ENCODE results near the gene CSTF1. TPM values are rescaled to one million over a fixed set of nuclear protein-coding genes. Genes with fewer than 3 reads are reported as not detected.
A peak's percentile ranks its signal among the peaks of the same experiment; 100 is the strongest.

The CSTF1 gene
- polyA plus RNA-seq, 6 donors from 2014 or later, result 23.6 to 38.0 (median 26.5) TPM

- H3K9me3 Mint-ChIP-seq, result peaks cover 0 to 7% (median 0%) of the 10 kb centered on the region in 7 donors
- DNase-seq, result peak; percentile 9
- H3K4me3 Mint-ChIP-seq, result peak overlapping the region in 7 of 8 donors; percentile 55 to 75 (median 65)
- ATAC-seq (ENCODE audit: low read depth in 2 of 2), result peak; percentile 27 to 45
- peak overlapping the region; percentile 1 to 88 (median 65) for H3K27ac Mint-ChIP-seq
- peaks cover 16 to 29% (median 24%) of the 10 kb centered on the region in 3 donors for H3K4me1 Mint-ChIP-seq
- H3K27me3 Mint-ChIP-seq, result peaks cover 27 to 35% (median 31%) of the 10 kb centered on the region in 3 donors
- H3K36me3 Mint-ChIP-seq, result peaks cover 0 to 8% of the 10 kb centered on the region in 2 donors
These were observed 37.1 kb downstream of the CSTF1 start for GRCh38 chr20:56429502-56429901.

GRCh38 chr20:56429941-56430340 lies 37.5 kb downstream of the CSTF1 start:
- peaks cover 17 to 31% (median 25%) of the 10 kb centered on the region in 3 donors for H3K4me1 Mint-ChIP-seq
- peaks cover 27 to 31% (median 30%) of the 10 kb centered on the region in 3 donors for H3K27me3 Mint-ChIP-seq
- peaks cover 0 to 7% (median under 1%) of the 10 kb centered on the region in 7 donors for H3K9me3 Mint-ChIP-seq
- ATAC-seq (ENCODE audit: low read depth in 2 of 2) (no peak), DNase-seq (no peak)
- peak overlapping the region in 7 of 8 donors; percentile 10 to 75 (median 65) for H3K4me3 Mint-ChIP-seq
- H3K36me3 Mint-ChIP-seq, result peaks cover 0 to 8% of the 10 kb centered on the region in 2 donors
- peak overlapping the region in 5 of 6 donors; percentile 1 to 88 (median 60) for H3K27ac Mint-ChIP-seq

- ATAC-seq (ENCODE audit: low read depth in 2 of 2) (no peak), DNase-seq (no peak)
- peak overlapping the region in 1 of 8 donors; percentile 65 for H3K4me3 Mint-ChIP-seq
- peak overlapping the region in 2 of 6 donors; percentile 53 to 80 for H3K27ac Mint-ChIP-seq
- H3K4me1 Mint-ChIP-seq, result peaks cover 22 to 36% (median 30%) of the 10 kb centered on the region in 3 donors
- H3K9me3 Mint-ChIP-seq, result peaks cover 0 to 7% (median 2%) of the 10 kb centered on the region in 7 donors
- peaks cover 0 to 8% of the 10 kb centered on the region in 2 donors for H3K36me3 Mint-ChIP-seq
- peaks cover 27 to 31% (median 29%) of the 10 kb centered on the region in 3 donors for H3K27me3 Mint-ChIP-seq
These were observed 38.0 kb downstream of the CSTF1 start for GRCh38 chr20:56430461-56430860.

GRCh38 chr20:56430957-56431356 lies 38.5 kb downstream of the CSTF1 start:
- Mint-ChIP-seq H3K9me3 (peaks cover 0 to 7% (median 2%) of the 10 kb centered on the region in 7 donors), H3K4me3 (peak overlapping the region in 1 of 8 donors; percentile 26), H3K27me3 (peaks cover 27 to 29% (median 27%) of the 10 kb centered on the region in 3 donors), H3K36me3 (peaks cover 0 to 8% of the 10 kb centered on the region in 2 donors), H3K27ac (no peak overlapping the region), H3K4me1 (peaks cover 23 to 40% (median 34%) of the 10 kb centered on the region in 3 donors)
- no peak for DNase-seq
- ATAC-seq (ENCODE audit: low read depth in 2 of 2), result no peak

- H3K36me3 Mint-ChIP-seq, result peaks cover 0 to 8% of the 10 kb centered on the region in 2 donors
- peaks cover 23 to 40% (median 36%) of the 10 kb centered on the region in 3 donors for H3K4me1 Mint-ChIP-seq
- DNase-seq, result no peak
- H3K9me3 Mint-ChIP-seq, result peaks cover 0 to 7% (median 2%) of the 10 kb centered on the region in 7 donors
- no peak for ATAC-seq (ENCODE audit: low read depth in 2 of 2)
- H3K4me3 Mint-ChIP-seq, result no peak overlapping the region
- H3K27ac Mint-ChIP-seq, result no peak overlapping the region
- peaks cover 23 to 27% (median 25%) of the 10 kb centered on the region in 3 donors for H3K27me3 Mint-ChIP-seq
These were observed 39.0 kb downstream of the CSTF1 start for GRCh38 chr20:56431471-56431870.

GRCh38 chr20:56433221-56433879 lies 40.9 kb downstream of the CSTF1 start:
- DNase-seq, result no peak
- ATAC-seq (ENCODE audit: low read depth in 2 of 2), result no peak
- Mint-ChIP-seq H3K27me3 (peaks cover 16 to 27% (median 16%) of the 10 kb centered on the region in 3 donors), H3K36me3 (peaks cover 0 to 8% of the 10 kb centered on the region in 2 donors), H3K4me3 (peak overlapping the region in 1 of 8 donors; percentile 20), H3K27ac (peak overlapping the region in 1 of 6 donors; percentile 1), H3K9me3 (peaks cover 0 to 7% (median 2%) of the 10 kb centered on the region in 7 donors), H3K4me1 (peaks cover 23 to 32% (median 30%) of the 10 kb centered on the region in 3 donors)

GRCh38 chr20:56433880-56434255 lies 41.4 kb downstream of the CSTF1 start:
- no peak overlapping the region for H3K27ac Mint-ChIP-seq
- peaks cover 22 to 29% (median 27%) of the 10 kb centered on the region in 3 donors for H3K4me1 Mint-ChIP-seq
- ATAC-seq (ENCODE audit: low read depth in 2 of 2), result no peak
- H3K4me3 Mint-ChIP-seq, result peak overlapping the region in 1 of 8 donors; percentile 20
- DNase-seq, result no peak
- peaks cover 0 to 8% of the 10 kb centered on the region in 2 donors for H3K36me3 Mint-ChIP-seq
- peaks cover 16 to 24% (median 16%) of the 10 kb centered on the region in 3 donors for H3K27me3 Mint-ChIP-seq
- peaks cover 0 to 7% (median 2%) of the 10 kb centered on the region in 7 donors for H3K9me3 Mint-ChIP-seq

- Mint-ChIP-seq H3K27me3 (no peaks in the 10 kb centered on the region), H3K4me3 (no peak overlapping the region), H3K27ac (peak overlapping the region in 1 of 6 donors; percentile 10), H3K4me1 (peaks cover 18 to 35% (median 20%) of the 10 kb centered on the region in 3 donors), H3K36me3 (no peaks in the 10 kb centered on the region), H3K9me3 (peaks cover 0 to 5% (median 0%) of the 10 kb centered on the region in 7 donors)
- no peak for ATAC-seq (ENCODE audit: low read depth in 2 of 2)
- no peak for DNase-seq
These were observed 44.9 kb downstream of the CSTF1 start for GRCh38 chr20:56437196-56437960.

- Mint-ChIP-seq H3K4me1 (peaks cover 18 to 36% (median 20%) of the 10 kb centered on the region in 3 donors), H3K4me3 (no peak overlapping the region), H3K36me3 (no peaks in the 10 kb centered on the region), H3K9me3 (peaks cover 0 to 5% (median 0%) of the 10 kb centered on the region in 7 donors), H3K27ac (peak overlapping the region in 2 of 6 donors; percentile 12 to 72), H3K27me3 (peaks cover 0 to 8% (median 0%) of the 10 kb centered on the region in 3 donors)
- ATAC-seq (ENCODE audit: low read depth in 2 of 2), result no peak
- no peak for DNase-seq
These were observed 45.8 kb downstream of the CSTF1 start for GRCh38 chr20:56438284-56438683.

GRCh38 chr20:56439771-56440291 lies 47.4 kb downstream of the CSTF1 start:
- Mint-ChIP-seq H3K4me1 (peaks cover 18 to 36% (median 20%) of the 10 kb centered on the region in 3 donors), H3K27ac (peak overlapping the region in 3 of 6 donors; percentile 15 to 78 (median 66)), H3K9me3 (peaks cover 0 to 3% (median 0%) of the 10 kb centered on the region in 7 donors), H3K36me3 (no peaks in the 10 kb centered on the region), H3K4me3 (peak overlapping the region in 4 of 8 donors; percentile 45 to 81 (median 68)), H3K27me3 (peaks cover 0 to 15% (median 0%) of the 10 kb centered on the region in 3 donors)
- ATAC-seq (ENCODE audit: low read depth in 2 of 2), result no peak
- DNase-seq, result no peak

- peaks cover 0 to 1% (median 0%) of the 10 kb centered on the region in 7 donors for H3K9me3 Mint-ChIP-seq
- H3K4me3 Mint-ChIP-seq, result peak overlapping the region in 4 of 8 donors; percentile 45 to 81 (median 68)
- DNase-seq (peak; percentile 45), ATAC-seq (ENCODE audit: low read depth in 2 of 2) (peak; percentile 55 to 70)
- H3K27ac Mint-ChIP-seq, result peak overlapping the region in 3 of 6 donors; percentile 14 to 78 (median 66)
- H3K36me3 Mint-ChIP-seq, result no peaks in the 10 kb centered on the region
- H3K27me3 Mint-ChIP-seq, result peaks cover 0 to 19% (median 6%) of the 10 kb centered on the region in 3 donors
- H3K4me1 Mint-ChIP-seq, result peaks cover 12 to 30% (median 13%) of the 10 kb centered on the region in 3 donors
These were observed 48.0 kb downstream of the CSTF1 start for GRCh38 chr20:56440346-56441007.

All from naive B cell (primary cell).